GM12891 (cell line): ENCODE results near the gene INPP5D.
"Not testable (repeated sequence)": the region's sequence is repeated elsewhere in the genome, so short reads cannot be mapped to it uniquely, and the experiment has no call there.

Experiments
- DNase-seq: peaks from one replicate; pipeline ENCODE4 v3.0.0; 2011; ENCODE audit warnings: low spot score; ENCODE audit not compliant: insufficient read length
- FAIRE-seq: peaks from 2 replicates; lab custom pipeline; 2011; peaks lifted over from hg19 to GRCh38; lab: Jason Lieb, UNC
- PAX5 ChIP-seq: IDR thresholded peaks from 2 replicates; pipeline ENCODE4 v1.6.1; 2011; ENCODE audit warnings: low read length, moderate library complexity, mild to moderate bottlenecking; ENCODE audit not compliant: insufficient read depth, severe bottlenecking
- POLR2A ChIP-seq: IDR thresholded peaks from 2 replicates; pipeline ENCODE4 v1.6.1; 2011; ENCODE audit warnings: low read depth, low read length, control low read depth
- POLR2AphosphoS5 ChIP-seq: IDR thresholded peaks from 2 replicates; pipeline ENCODE4 v1.6.1; 2011; ENCODE audit warnings: low read depth, low read length, control low read depth
- POU2F2 ChIP-seq: IDR thresholded peaks from 2 replicates; pipeline ENCODE4 v1.6.1; 2011; ENCODE audit warnings: low read depth, mild to moderate bottlenecking, control low read depth, low read length, moderate library complexity
- SPI1 ChIP-seq: IDR thresholded peaks from 2 replicates; pipeline ENCODE4 v1.6.1; 2011; ENCODE audit warnings: low read depth, low read length, control low read depth
- TAF1 ChIP-seq: IDR thresholded peaks from 2 replicates; pipeline ENCODE4 v1.6.1; 2011; ENCODE audit warnings: low read depth, low read length, control low read depth

The INPP5D gene

DNA sequence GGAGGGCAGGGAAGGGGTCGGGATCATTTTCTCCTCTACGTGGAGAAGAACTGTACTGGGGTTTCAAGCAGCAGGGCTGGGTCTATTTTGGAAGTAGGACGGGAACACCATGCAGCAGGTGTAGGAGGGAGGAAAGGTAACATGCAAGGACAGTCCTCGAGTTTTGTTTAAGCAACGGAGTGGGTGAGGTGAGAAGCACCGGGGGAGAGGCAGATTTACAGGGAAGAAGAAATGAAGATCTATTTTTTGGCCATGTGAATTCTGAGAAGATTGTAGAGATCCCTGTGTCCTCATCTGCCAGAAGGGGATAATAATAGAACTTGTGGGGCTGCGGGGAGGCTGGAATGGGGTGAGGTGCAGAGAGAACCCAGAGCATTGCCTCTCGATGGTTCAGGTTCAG lies 85.6 kb downstream of the INPP5D start:
- FAIRE-seq, result no peak
- DNase-seq, result no peak
- no peak for TF ChIP-seq POLR2AphosphoS5
- TF ChIP-seq POLR2A, result no peak
- TF ChIP-seq PAX5, result no peak
- no peak for TF ChIP-seq TAF1
- no peak for TF ChIP-seq POU2F2
- TF ChIP-seq SPI1, result no peak

DNA sequence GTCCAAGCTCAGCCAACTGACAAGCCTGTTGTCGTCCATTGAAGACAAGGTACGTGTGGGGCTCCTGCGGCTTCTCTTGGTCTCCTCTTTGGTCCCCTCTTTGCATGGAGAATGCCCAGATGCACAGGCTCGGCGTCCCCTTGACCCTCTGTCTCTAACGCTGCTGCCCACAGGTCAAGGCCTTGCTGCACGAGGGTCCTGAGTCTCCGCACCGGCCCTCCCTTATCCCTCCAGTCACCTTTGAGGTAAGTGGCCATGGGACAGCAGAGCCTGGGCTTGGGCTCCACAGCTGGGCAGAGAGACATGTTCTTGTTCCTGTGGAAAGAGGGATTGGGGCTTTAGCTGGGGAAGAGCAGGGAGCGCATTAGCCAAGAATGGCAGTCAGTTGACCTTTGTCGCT lies 86.1 kb downstream of the INPP5D start:
- FAIRE-seq (no peak), DNase-seq (no peak)
- TF ChIP-seq SPI1 (no peak), POLR2AphosphoS5 (no peak), POU2F2 (no peak), PAX5 (no peak), POLR2A (no peak), TAF1 (no peak)

DNA sequence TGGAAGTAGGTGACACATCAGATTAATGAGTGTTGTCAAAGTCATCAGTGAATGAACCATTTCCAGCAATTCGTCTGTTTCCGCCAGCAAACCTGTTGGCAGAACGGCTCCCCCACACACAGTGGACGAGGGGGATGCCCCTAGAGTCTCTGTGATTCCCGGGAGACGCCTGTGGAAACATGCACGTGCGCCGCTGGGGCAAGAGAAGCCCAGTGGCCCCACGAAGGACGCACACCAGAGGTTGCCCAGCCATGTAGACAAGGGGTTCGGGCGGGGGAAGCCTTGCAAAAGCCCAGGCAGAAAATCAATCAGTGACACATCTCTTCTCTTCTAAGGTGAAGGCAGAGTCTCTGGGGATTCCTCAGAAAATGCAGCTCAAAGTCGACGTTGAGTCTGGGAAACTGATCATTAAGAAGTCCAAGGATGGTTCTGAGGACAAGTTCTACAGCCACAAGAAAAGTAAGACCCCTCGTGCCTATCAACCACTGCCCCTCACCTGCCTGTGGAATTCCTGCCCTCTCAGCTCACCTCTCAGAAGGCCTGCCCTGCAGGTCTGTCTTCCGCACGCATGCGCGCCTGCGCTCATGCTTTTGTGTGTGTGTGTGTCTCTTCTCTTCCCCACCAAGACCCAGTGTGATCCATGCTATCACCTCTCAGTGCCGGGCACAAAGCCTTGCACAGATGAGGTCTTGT lies 87.1 kb downstream of the INPP5D start:
- TF ChIP-seq SPI1 (no peak), PAX5 (no peak), POLR2A (no peak), POU2F2 (no peak), TAF1 (no peak), POLR2AphosphoS5 (no peak)
- DNase-seq (no peak), FAIRE-seq (no peak)

DNA sequence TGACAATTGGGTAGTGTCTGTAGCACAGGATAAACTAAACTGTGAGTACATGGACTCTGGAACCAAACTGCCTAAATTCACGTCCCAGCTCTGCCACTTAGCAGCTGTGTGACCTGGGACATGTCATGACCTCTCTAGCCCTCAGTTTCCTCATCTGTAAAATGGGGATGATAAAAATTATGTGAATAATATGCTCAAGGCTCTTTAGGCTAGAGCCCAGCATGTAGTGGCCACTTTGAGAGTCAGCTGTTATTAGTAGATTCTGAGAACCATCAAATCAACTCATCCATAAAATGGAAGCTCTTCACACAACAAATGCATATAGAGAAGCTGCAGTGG lies 87.7 kb downstream of the INPP5D start:
- no peak for TF ChIP-seq PAX5
- no peak for TF ChIP-seq POLR2A
- no peak for TF ChIP-seq POU2F2
- no peak for TF ChIP-seq POLR2AphosphoS5
- TF ChIP-seq SPI1, result no peak
- no peak for TF ChIP-seq TAF1
- FAIRE-seq (no peak), DNase-seq (no peak)

DNA sequence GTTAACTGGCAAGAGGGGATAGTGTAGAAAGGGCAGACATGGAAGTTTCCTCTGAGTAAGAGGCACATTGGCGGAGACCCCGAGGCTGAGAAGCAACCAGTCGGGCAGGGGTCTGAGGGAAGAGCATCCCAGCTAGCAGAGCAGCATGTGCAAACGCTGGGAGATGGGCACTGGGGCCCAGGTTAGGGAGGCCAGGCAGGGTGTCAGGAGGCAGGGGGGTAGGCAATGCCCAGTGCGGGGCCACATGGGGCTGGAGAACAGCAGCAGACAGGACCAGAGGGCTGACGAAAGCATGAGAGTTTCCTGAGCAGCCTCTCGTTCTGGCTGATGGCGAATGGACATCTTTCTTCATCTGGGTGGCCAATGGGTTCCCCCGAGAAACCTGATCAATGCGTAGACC lies 88.2 kb downstream of the INPP5D start:
- FAIRE-seq (no peak), DNase-seq (no peak)
- TF ChIP-seq SPI1, result no peak
- no peak for TF ChIP-seq POLR2A
- TF ChIP-seq POLR2AphosphoS5, result no peak
- TF ChIP-seq POU2F2, result no peak
- no peak for TF ChIP-seq TAF1
- TF ChIP-seq PAX5, result no peak

DNA sequence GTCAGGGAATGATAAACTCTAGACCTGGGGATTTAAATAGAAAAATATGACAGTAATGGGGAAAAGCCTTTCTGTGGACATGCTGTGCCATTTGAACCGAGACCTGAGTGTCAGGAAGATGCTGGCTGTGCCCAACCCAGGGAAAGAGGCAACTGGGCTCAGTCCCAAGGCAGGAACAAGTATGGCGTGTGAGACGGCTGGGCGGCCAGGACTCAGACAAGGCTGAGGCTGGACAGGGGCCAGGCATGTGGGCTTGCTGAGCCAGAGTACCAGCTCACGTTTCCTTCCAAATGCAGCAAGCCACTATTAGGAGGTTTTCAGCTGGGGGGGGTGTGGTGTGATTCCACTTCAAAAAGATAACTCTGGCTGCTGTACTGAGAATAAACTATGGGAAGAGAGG lies 92.4 kb downstream of the INPP5D start:
- TF ChIP-seq POLR2AphosphoS5 (no peak), TAF1 (no peak), POLR2A (no peak)
- no peak for DNase-seq
- FAIRE-seq, result no peak

DNA sequence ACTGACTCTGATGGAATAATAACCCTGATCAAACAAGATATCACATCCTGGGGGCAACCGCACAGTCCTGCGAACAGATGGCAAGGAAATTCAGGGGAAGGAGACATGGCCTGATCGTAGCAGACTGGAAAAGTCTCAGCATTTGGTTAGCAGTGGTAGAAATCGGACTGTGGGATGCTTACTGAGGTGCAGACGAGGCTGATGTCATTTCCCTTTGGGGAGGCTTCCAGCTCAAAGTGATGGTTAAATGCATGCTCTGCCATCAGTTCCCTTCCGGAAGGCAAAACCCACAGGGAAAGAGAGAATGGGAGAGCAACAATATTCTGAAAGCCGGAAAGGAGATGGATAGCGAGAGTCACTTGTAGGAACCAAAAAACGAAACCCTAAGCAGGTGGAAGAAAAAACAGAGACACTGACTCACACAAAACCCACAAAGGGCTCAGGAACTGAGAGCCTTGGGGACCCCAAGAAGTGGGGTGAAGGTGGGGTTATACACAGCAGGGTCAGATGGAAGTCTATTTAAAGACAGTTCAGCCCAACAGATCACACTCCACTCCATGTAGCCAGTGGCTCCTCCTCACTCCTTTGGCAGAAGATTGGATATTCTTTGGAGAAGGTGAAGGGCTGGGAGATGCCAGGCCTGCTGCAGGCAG lies 93.1 kb downstream of the INPP5D start:
- DNase-seq, result no peak
- FAIRE-seq, result no peak
- TF ChIP-seq POLR2A (no peak), POLR2AphosphoS5 (no peak), SPI1 (no peak), POU2F2 (no peak), TAF1 (no peak), PAX5 (no peak)

DNA sequence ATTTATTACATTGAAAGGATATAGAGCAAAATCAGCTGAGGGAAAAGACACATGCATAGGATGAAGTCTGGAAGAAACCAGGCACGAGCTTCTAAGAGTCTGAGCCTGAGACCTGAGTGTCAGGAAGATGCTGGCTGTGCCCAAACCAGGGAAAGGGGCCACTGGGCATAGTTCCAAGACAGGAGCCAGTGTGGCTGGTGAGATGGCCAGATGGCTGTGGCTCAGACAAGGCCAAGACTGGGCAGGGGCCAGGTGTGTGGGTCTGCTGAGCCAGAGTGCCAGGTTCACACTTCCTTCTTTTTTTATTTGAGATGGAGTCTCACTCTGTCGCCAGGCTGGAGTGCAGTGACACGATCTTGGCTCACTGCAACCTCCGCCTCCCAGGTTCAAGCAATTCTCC lies 95.9 kb downstream of the INPP5D start:
- no peak for FAIRE-seq

DNA sequence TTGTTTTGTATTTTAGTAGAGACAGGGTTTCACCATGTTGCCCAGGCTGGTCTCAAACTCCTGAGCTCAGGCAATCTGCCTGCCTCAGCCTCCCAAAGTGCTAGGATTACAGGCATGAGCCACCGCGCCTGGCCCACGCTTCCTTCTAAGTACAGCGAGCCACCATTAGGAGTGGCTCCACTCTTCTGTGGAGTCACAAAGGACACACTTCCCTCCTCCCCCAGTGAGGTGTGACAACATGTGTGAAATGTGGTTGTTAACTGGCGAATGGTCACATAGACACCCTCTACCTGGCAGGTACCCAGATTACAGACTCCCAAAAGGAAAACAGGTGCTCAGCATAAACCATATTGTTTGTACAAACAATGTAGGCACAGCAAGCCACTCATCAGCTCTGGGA lies 96.3 kb downstream of the INPP5D start:
- peak; percentile 31 for FAIRE-seq
- not testable (repeated sequence) for DNase-seq

More for the DNA sequence above, 95.9 kb downstream of the INPP5D start:
- no peak for DNase-seq
- no peak for TF ChIP-seq PAX5
- TF ChIP-seq TAF1, result no peak
- TF ChIP-seq SPI1, result no peak
- no peak for TF ChIP-seq POU2F2

DNA sequence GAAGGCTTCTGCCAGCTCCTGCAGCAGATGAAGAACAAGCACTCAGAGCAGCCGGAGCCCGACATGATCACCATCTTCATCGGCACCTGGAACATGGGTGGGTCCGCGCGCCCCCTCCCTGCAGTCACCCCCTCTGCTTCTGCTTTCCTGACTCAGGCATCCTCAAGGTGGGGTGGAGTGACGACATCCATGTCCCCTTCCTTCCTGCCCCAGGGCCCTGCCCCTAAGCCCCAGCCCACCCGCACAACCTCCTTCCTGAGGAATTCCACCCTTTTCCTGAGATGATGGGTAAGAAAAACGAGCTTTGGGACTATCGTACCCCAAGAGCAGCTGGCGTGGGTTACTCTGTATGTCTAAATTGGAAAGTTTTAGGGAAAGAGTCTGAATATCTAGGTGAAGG lies 101.6 kb downstream of the INPP5D start:
- DNase-seq, result no peak
- TF ChIP-seq POLR2A (no peak), TAF1 (no peak), PAX5 (no peak), POLR2AphosphoS5 (no peak), SPI1 (no peak), POU2F2 (no peak)
- FAIRE-seq, result no peak
